Measurements from ENCODE around the gene RETN. TPM values are rescaled to one million over a fixed set of nuclear protein-coding genes. Genes with fewer than 3 reads are reported as not detected.

The RETN gene
- total RNA-seq, 2 experiments from 2014 or later, result not detected

GRCh38 chr19:7632340-7633203 is 36.3 kb upstream of the RETN start:
- no peak overlapping the region for H3K27ac ChIP-seq (ENCODE audit: low read depth in 1 of 2, low read length in 2 of 2)
- DNase-seq (no peak), ATAC-seq (ENCODE audit: poor library complexity) (no peak)
- no peak overlapping the region for H3K4me3 ChIP-seq (ENCODE audit: low read length)
- intact Hi-C loops (cut with DNase I, micrococcal nuclease), result no loop called here
- H3K4me1 Mint-ChIP-seq (ENCODE audit: low read depth), result peaks cover 45% of the 10 kb centered on the region
- H3K27ac Mint-ChIP-seq, result peak overlapping the region; percentile 68
- no peaks in the 10 kb centered on the region for H3K9me3 Mint-ChIP-seq
- H3K4me1 ChIP-seq (ENCODE audit: insufficient read depth, low read length), result peaks cover 53% of the 10 kb centered on the region
- POLR2A ChIA-PET, result interaction anchor here (1.2 kb wide), 1 partner anchor 25 kb away, joined by 3 read pairs; no protein-coding TSS in a partner anchor
- CTCF ChIA-PET, result no interaction called here
- peak overlapping the region; percentile 72 for H3K4me3 Mint-ChIP-seq
- TF ChIP-seq CTCF (IDR thresholded peaks at IDR 0.05), result no peak
- H3K36me3 ChIP-seq (ENCODE audit: insufficient read depth, low read length), result peaks cover 21% of the 10 kb centered on the region
- peaks cover 38% of the 10 kb centered on the region for H3K36me3 Mint-ChIP-seq (ENCODE audit: low read depth)
- no peaks in the 10 kb centered on the region for H3K27me3 Mint-ChIP-seq
- no peaks in the 10 kb centered on the region for H3K27me3 ChIP-seq (ENCODE audit: control insufficient read depth in 1 of 2, insufficient read depth in 2 of 2, low read length in 2 of 2)
- no peaks in the 10 kb centered on the region for H3K9me3 ChIP-seq (ENCODE audit: control insufficient read depth in 1 of 2, insufficient read depth in 1 of 2, low read length in 2 of 2)

GRCh38 chr19:7633698-7634097 is 35.2 kb upstream of the RETN start, which contains the start of gene PCP2:
Gene PCP2 (minus strand): TSS chr19:7633719. CDS start chr19:7633457, 262 bp downstream.
- Mint-ChIP-seq H3K4me3 (peak within 1 kb of the TSS; percentile 72), H3K4me1 (ENCODE audit: low read depth) (peaks cover 40% of the 10 kb centered on the region), H3K9me3 (no peaks in the 10 kb centered on the region), H3K27ac (peak within 1 kb of the TSS; percentile 90), H3K36me3 (ENCODE audit: low read depth) (peaks cover 34% of the 10 kb centered on the region), H3K27me3 (no peaks in the 10 kb centered on the region)
- intact Hi-C loops (cut with DNase I, micrococcal nuclease), result no loop called here
- H3K27me3 ChIP-seq (ENCODE audit: control insufficient read depth in 1 of 2, insufficient read depth in 2 of 2, low read length in 2 of 2), result no peaks in the 10 kb centered on the region
- H3K9me3 ChIP-seq (ENCODE audit: control insufficient read depth in 1 of 2, insufficient read depth in 1 of 2, low read length in 2 of 2), result no peaks in the 10 kb centered on the region
- POLR2A ChIA-PET, result interaction anchor here (1.2 kb wide), 1 partner anchor 24 kb away, joined by 3 read pairs; no protein-coding TSS in a partner anchor
- H3K27ac ChIP-seq (ENCODE audit: low read depth in 1 of 2, low read length in 2 of 2), result no peak within 1 kb of the TSS
- ATAC-seq (ENCODE audit: poor library complexity), result no peak
- DNase-seq, result no peak
- CTCF ChIA-PET, result no interaction called here
- no peak for TF ChIP-seq CTCF (IDR thresholded peaks at IDR 0.05)
- H3K4me3 ChIP-seq (ENCODE audit: low read length), result no peak within 1 kb of the TSS
- H3K4me1 ChIP-seq (ENCODE audit: insufficient read depth, low read length), result peaks cover 53% of the 10 kb centered on the region
- H3K36me3 ChIP-seq (ENCODE audit: insufficient read depth, low read length), result peaks cover 20% of the 10 kb centered on the region

GRCh38 chr19:7635670-7636069 is 33.2 kb upstream of the RETN start:
- H3K27me3 Mint-ChIP-seq, result no peaks in the 10 kb centered on the region
- H3K9me3 ChIP-seq (ENCODE audit: control insufficient read depth in 1 of 2, insufficient read depth in 1 of 2, low read length in 2 of 2), result no peaks in the 10 kb centered on the region
- no peak for TF ChIP-seq CTCF (IDR thresholded peaks at IDR 0.05)
- H3K27me3 ChIP-seq (ENCODE audit: control insufficient read depth in 1 of 2, insufficient read depth in 2 of 2, low read length in 2 of 2), result no peaks in the 10 kb centered on the region
- ChIA-PET POLR2A (no interaction called here), CTCF (interaction anchor here (2.1 kb wide), 1 partner anchor 45 kb away, joined by 6 read pairs; the partner anchor contains the start of gene TRAPPC5)
- peak overlapping the region; percentile 90 for H3K4me3 Mint-ChIP-seq
- no peaks in the 10 kb centered on the region for H3K9me3 Mint-ChIP-seq
- H3K4me3 ChIP-seq (ENCODE audit: low read length), result no peak overlapping the region
- DNase-seq (no peak), ATAC-seq (ENCODE audit: poor library complexity) (no peak)
- peaks cover 53% of the 10 kb centered on the region for H3K4me1 ChIP-seq (ENCODE audit: insufficient read depth, low read length)
- H3K27ac Mint-ChIP-seq, result peak overlapping the region; percentile 90
- peaks cover 29% of the 10 kb centered on the region for H3K36me3 ChIP-seq (ENCODE audit: insufficient read depth, low read length)
- H3K36me3 Mint-ChIP-seq (ENCODE audit: low read depth), result peaks cover 32% of the 10 kb centered on the region
- H3K4me1 Mint-ChIP-seq (ENCODE audit: low read depth), result peaks cover 39% of the 10 kb centered on the region
- no peak overlapping the region for H3K27ac ChIP-seq (ENCODE audit: low read depth in 1 of 2, low read length in 2 of 2)
- intact Hi-C loops (cut with DNase I, micrococcal nuclease), result loop anchor here in 1 of 2 experiments (5.0 kb wide), 1 partner anchor 292 kb away; the partner anchor contains the start of gene CTXN1
